ENCODE data around the gene PLD2.
A peak's percentile ranks its signal among the peaks of the same experiment; 100 is the strongest.

The PLD2 gene

DNA sequence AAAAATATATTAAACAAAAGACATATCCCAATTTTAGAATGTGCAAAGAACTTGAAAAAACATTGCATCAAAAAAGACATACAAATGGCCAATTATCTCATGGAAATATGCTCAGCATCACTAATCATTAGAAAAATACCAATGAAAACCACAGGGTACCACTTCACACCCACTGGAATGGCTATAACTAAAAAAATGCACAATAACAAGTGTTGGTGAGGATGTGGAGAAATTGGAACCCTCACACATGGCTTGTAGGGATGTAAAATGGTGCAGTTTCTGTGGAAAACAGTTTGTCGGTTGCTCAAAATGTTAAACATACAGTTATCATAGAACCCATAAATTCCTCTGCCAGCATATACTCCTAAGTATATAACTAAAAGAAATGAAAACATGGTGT lies 11.8 kb upstream of the PLD2 start:
- DNase-seq: no peak
- TF ChIP-seq, protein P1, sequence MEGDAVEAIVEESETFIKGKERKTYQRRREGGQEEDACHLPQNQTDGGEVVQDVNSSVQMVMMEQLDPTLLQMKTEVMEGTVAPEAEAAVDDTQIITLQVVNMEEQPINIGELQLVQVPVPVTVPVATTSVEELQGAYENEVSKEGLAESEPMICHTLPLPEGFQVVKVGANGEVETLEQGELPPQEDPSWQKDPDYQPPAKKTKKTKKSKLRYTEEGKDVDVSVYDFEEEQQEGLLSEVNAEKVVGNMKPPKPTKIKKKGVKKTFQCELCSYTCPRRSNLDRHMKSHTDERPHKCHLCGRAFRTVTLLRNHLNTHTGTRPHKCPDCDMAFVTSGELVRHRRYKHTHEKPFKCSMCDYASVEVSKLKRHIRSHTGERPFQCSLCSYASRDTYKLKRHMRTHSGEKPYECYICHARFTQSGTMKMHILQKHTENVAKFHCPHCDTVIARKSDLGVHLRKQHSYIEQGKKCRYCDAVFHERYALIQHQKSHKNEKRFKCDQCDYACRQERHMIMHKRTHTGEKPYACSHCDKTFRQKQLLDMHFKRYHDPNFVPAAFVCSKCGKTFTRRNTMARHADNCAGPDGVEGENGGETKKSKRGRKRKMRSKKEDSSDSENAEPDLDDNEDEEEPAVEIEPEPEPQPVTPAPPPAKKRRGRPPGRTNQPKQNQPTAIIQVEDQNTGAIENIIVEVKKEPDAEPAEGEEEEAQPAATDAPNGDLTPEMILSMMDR (IDR thresholded peaks at IDR 0.05; ENCODE audit: low read depth, low read length): no peak
- Histone ChIP-seq H3K27ac (no peak overlapping the region), H3K36me3 (peaks cover 18% of the 10 kb centered on the region), H3K9me3 (ENCODE audit: severe bottlenecking) (no peaks in the 10 kb centered on the region), H3K27me3 (ENCODE audit: insufficient read depth, low read depth, severe bottlenecking) (no peaks in the 10 kb centered on the region), H3K4me3 (ENCODE audit: low read depth, low read length) (no peak overlapping the region)

DNA sequence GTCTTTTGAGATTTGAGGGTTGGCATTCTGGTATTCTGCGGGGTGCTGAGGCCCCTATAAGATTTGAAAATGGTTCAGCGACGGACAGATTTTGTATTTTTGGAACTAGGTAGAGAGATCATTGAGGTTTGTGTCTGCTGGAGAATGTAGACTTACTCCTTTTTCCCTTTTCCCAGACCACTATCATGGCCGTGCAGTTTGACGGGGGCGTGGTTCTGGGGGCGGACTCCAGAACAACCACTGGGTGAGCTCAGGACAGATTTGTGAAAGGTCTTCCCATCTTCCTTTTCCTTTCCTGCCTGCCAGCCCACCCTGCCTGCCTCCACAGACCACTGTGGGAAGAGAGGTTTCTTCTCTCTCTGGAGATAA lies 10.4 kb upstream of the PLD2 start:
- Histone ChIP-seq H3K36me3 (peaks cover 18% of the 10 kb centered on the region), H3K27me3 (ENCODE audit: insufficient read depth, low read depth, severe bottlenecking) (no peaks in the 10 kb centered on the region), H3K27ac (peak overlapping the region; percentile 85), H3K9me3 (ENCODE audit: severe bottlenecking) (no peaks in the 10 kb centered on the region), H3K4me3 (ENCODE audit: low read depth, low read length) (peak overlapping the region; percentile 85)
- peak; percentile 46 for DNase-seq
- TF ChIP-seq, protein P1 (IDR thresholded peaks at IDR 0.05; ENCODE audit: low read depth, low read length): no peak

GRCh38 chr17:4800462-4801196 lies 6.3 kb upstream of the PLD2 start:
- Histone ChIP-seq H3K36me3 (peaks cover 18% of the 10 kb centered on the region), H3K27me3 (ENCODE audit: insufficient read depth, low read depth, severe bottlenecking) (no peaks in the 10 kb centered on the region), H3K27ac (no peak overlapping the region; the same call in 1 of the 2 replicates), H3K4me3 (ENCODE audit: low read depth, low read length) (no peak overlapping the region), H3K9me3 (ENCODE audit: severe bottlenecking) (no peaks in the 10 kb centered on the region)
- TF ChIP-seq, protein P1 (IDR thresholded peaks at IDR 0.05; ENCODE audit: low read depth, low read length): no peak
- no peak for DNase-seq

GRCh38 chr17:4802228-4802627 lies 4.7 kb upstream of the PLD2 start, which contains the start of gene C17orf114:
Gene C17orf114, minus strand, starts transcription at chr17:4802328.
- no peaks in the 10 kb centered on the region for H3K9me3 ChIP-seq (ENCODE audit: severe bottlenecking)
- TF ChIP-seq, protein P1 (IDR thresholded peaks at IDR 0.05; ENCODE audit: low read depth, low read length): no peak
- H3K4me3 ChIP-seq (ENCODE audit: low read depth, low read length): no peak within 1 kb of the TSS
- H3K27ac ChIP-seq: no peak within 1 kb of the TSS; the same call in 1 of the 2 replicates
- no peak for DNase-seq
- H3K27me3 ChIP-seq (ENCODE audit: insufficient read depth, low read depth, severe bottlenecking): no peaks in the 10 kb centered on the region
- peaks cover 15% of the 10 kb centered on the region for H3K36me3 ChIP-seq

- TF ChIP-seq, protein P1 (IDR thresholded peaks at IDR 0.05; ENCODE audit: low read depth, low read length): no peak
- H3K4me3 ChIP-seq (ENCODE audit: low read depth, low read length): peak overlapping the region; percentile 57
- H3K27me3 ChIP-seq (ENCODE audit: insufficient read depth, low read depth, severe bottlenecking): no peaks in the 10 kb centered on the region
- H3K9me3 ChIP-seq (ENCODE audit: severe bottlenecking): no peaks in the 10 kb centered on the region
- no peak overlapping the region for H3K27ac ChIP-seq
- no peak for DNase-seq
- peaks cover 10% of the 10 kb centered on the region for H3K36me3 ChIP-seq
Observed at GRCh38 chr17:4806456-4806776, 536 bp upstream of the PLD2 start.

Measured in WERI-Rb-1 (cell line).